HepG2 (cell line): Measurements from ENCODE around the gene LRP5. TPM values are rescaled to one million over a fixed set of nuclear protein-coding genes. Genes with fewer than 3 reads are reported as not detected.

Experiments used
- ATAC-seq: fragments of 200-7000 bp; cut with Tn5 transposase; 3 replicates; pipeline ENCODE4 v1.9.1; 2020; ENCODE audit warnings: mild to moderate bottlenecking, moderate library complexity
- BruUV-seq: library from RNA; stranded (reverse); fragments of 400-500 nt; replicated peaks from 2 replicates; lab custom pipeline; 2021; lab: Mats Ljungman, UMichigan
- CTCF ChIA-PET: fragments of 300-600 bp; formaldehyde crosslinking; extraction: SDS; loops from one replicate; lab custom pipeline; 2021; ENCODE audit warnings: low total read pairs, inconsistent platforms, low intra/inter-chr PET ratio; lab: Yijun Ruan, JAX
- POLR2A ChIA-PET: fragments of 350-600 bp; sonication (Branson Sonifier 250); formaldehyde crosslinking; loops from one replicate; lab custom pipeline; 2020; ENCODE audit warnings: antibody characterized with exemption, inconsistent platforms; lab: Yijun Ruan, JAX
- DNase-seq: peaks from one replicate; pipeline ENCODE4 v3.0.0-alpha.2; 2015; ENCODE audit warnings: low spot score
- FAIRE-seq: peaks from 3 replicates; lab custom pipeline; 2011; peaks lifted over from hg19 to GRCh38; lab: Jason Lieb, UNC
- H2AFZ ChIP-seq: one replicate; pipeline ENCODE4 v1.6.1; 2011; ENCODE audit warnings: low read length, inconsistent platforms
- H3K27ac ChIP-seq: fragments of 300-600 bp; 3 replicates; pipeline ENCODE4 v1.8.0; 2011; ENCODE audit warnings: mixed run types, mild to moderate bottlenecking, mixed read lengths, low read length, inconsistent platforms; ENCODE audit not compliant: insufficient read depth; ENCODE audit errors: extremely low read length
- H3K27me3 ChIP-seq, 2 experiments: fragments of 200-600 bp in 1 of 2; 2 replicates in 1 of 2; 3 replicates in 1 of 2; pipeline versions ENCODE4 v1.6.0 to v1.8.0; 2011; ENCODE audit warnings: low read length in 2 of 2, mild to moderate bottlenecking in 2 of 2, moderate library complexity in 2 of 2, inconsistent platforms in 1 of 2; ENCODE audit not compliant: insufficient read depth in 2 of 2, control insufficient read depth in 1 of 2
- H3K36me3 ChIP-seq, 2 experiments: fragments of 200-600 bp in 1 of 2; replicated peaks in 1 of 2; 2 replicates in 1 of 2; 3 replicates in 1 of 2; pipeline versions ENCODE4 v1.5.1 to v1.8.0; 2011; ENCODE audit warnings: low read length in 2 of 2, inconsistent platforms in 1 of 2; ENCODE audit not compliant: insufficient read depth in 2 of 2, control insufficient read depth in 1 of 2
- H3K4me1 ChIP-seq: 2 replicates; pipeline ENCODE4 v1.5.1; 2012; ENCODE audit warnings: low read length, inconsistent platforms; ENCODE audit not compliant: insufficient read depth
- H3K4me2 ChIP-seq: 2 replicates; pipeline ENCODE4 v1.6.0; 2011; ENCODE audit warnings: low read depth, low read length, inconsistent platforms
- H3K4me3 ChIP-seq, 3 experiments: fragments of 200-600 bp in 1 of 3; sonication (generic), shearing (Covaris generic) in 1 of 3; replicated peaks in 1 of 3; 2 replicates each; pipeline ENCODE4 v1.5.1; 2011 to 2016; ENCODE audit warnings: low read length in 3 of 3, inconsistent platforms in 2 of 3, low read depth in 2 of 3, mild to moderate bottlenecking in 2 of 3, control low read depth in 1 of 3, mixed read lengths in 1 of 3; ENCODE audit not compliant: insufficient read depth in 1 of 3
- H3K79me2 ChIP-seq: one replicate; pipeline ENCODE4 v1.6.1; 2011; ENCODE audit warnings: low read length, inconsistent platforms; ENCODE audit not compliant: insufficient read depth
- H3K9ac ChIP-seq: 2 replicates; pipeline ENCODE4 v1.6.0; 2011; ENCODE audit warnings: mild to moderate bottlenecking, low read depth, low read length, inconsistent platforms; ENCODE audit not compliant: insufficient read depth
- H3K9me3 ChIP-seq: 2 replicates; pipeline ENCODE4 v1.5.1; 2012; ENCODE audit warnings: mild to moderate bottlenecking, low read length
- H4K20me1 ChIP-seq: 2 replicates; pipeline ENCODE4 v1.6.0; 2011; ENCODE audit warnings: inconsistent platforms, mild to moderate bottlenecking, low read length, moderate library complexity; ENCODE audit not compliant: insufficient read depth
- MIER3 ChIP-seq: IDR thresholded peaks from 2 replicates; pipeline ENCODE4 v1.6.1; 2016; ENCODE audit warnings: missing compliant biosample characterization, borderline replicate concordance
- NCOA2 ChIP-seq: sonication (generic); formaldehyde crosslinking; IDR thresholded peaks from 2 replicates; pipeline ENCODE4 v1.8.0; 2022; ENCODE audit warnings: inconsistent platforms
- ZNF367 ChIP-seq: sonication (generic); formaldehyde crosslinking; IDR thresholded peaks from 2 replicates; pipeline ENCODE4 v1.4.0; 2020; ENCODE audit warnings: missing genetic modification reagents, borderline replicate concordance
- ZNF446 ChIP-seq: sonication (generic); formaldehyde crosslinking; IDR thresholded peaks from 2 replicates; pipeline ENCODE4 v1.5.0; 2020; ENCODE audit warnings: mild to moderate bottlenecking, missing genetic modification reagents
- WGBS: methylation state at CpG from one replicate; pipeline ENCODE4 v1.1.6; 2017; ENCODE audit warnings: low lambda C conversion rate; 5-methylcytosine and 5-hydroxymethylcytosine counted together
- in situ Hi-C: cut with HindIII; loops from 2 replicates; pipeline ENCODE4 v1.10.0; 2017; ENCODE audit warnings: low pct_unique_long_range_greater_than_20kb; ENCODE audit not compliant: extremely low pct_ligation_motif_present
- intact Hi-C: fragments of 100-400 bp; cut with micrococcal nuclease; formaldehyde crosslinking; loops from one replicate; pipeline ENCODE4 v1.10.0; 2022; ENCODE audit not compliant: unreplicated experiment
- polyA plus RNA-seq, 8 experiments: library from polyadenylated mRNA; depleted of rRNA in 3 of 8; stranded (reverse) in 7 of 8; unstranded in 1 of 8; fragments of >200 nt; fragmentation: Illumina TruSeq in 4 of 8; extraction: Trizol in 4 of 8; gene quantifications; 2 replicates each; pipeline versions ENCODE4 v1.2.1 to v1.2.3, GENCODE V29; 2011 to 2016; ENCODE audit warnings: low read depth in 4 of 8, missing spikeins in 1 of 8, mixed read lengths in 1 of 8; ENCODE audit not compliant: insufficient read depth in 1 of 8
- total RNA-seq, 5 experiments: library from RNA; depleted of rRNA; stranded (reverse); fragments of >200 nt; fragmentation: Illumina TruSeq; extraction: Trizol; gene quantifications; 2 replicates each; pipeline ENCODE4 v1.2.3, GENCODE V29; 2016; ENCODE audit warnings: low read depth in 1 of 5
- TF ChIP-seq, protein P1 (sequence below): sonication (generic); formaldehyde crosslinking; IDR thresholded peaks from 2 replicates; pipeline ENCODE4 v1.4.0; 2020; ENCODE audit warnings: missing genetic modification reagents, borderline replicate concordance

LRP5 gene
- total and polyA plus RNA-seq, 2 of the 13 experiments (the other 11 are each of a cell fraction or from before 2014, with no cell fraction given) = 40.4 to 64.0 TPM

DNA sequence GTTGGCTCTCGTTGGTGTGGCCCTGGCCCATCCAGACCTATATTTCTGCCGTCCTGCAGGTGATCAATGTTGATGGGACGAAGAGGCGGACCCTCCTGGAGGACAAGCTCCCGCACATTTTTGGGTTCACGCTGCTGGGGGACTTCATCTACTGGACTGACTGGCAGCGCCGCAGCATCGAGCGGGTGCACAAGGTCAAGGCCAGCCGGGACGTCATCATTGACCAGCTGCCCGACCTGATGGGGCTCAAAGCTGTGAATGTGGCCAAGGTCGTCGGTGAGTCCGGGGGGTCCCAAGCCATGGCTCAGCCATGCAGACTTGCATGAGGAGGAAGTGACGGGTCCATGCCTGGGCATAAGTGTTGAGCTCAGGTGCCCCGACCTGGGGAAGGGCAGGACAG, 91.0 kb downstream of the LRP5 start:
- peaks cover 5% of the 10 kb centered on the region for H3K79me2 ChIP-seq
- no peak overlapping the region for H3K9ac ChIP-seq
- CTCF ChIA-PET = no interaction called here
- no peak overlapping the region for H2AFZ ChIP-seq
- no peak for FAIRE-seq
- intact Hi-C loops = no loop called here
- 94% methylated on average over 12 of the region's 18 CpGs for WGBS
- no peaks in the 10 kb centered on the region for H3K27me3 ChIP-seq
- TF ChIP-seq ZNF446 (no peak), MIER3 (CRISPR knock-in tag) (no peak), ZNF367 (CRISPR knock-in tag) (no peak), NCOA2 (CRISPR knock-in tag) (no peak)
- TF ChIP-seq, protein P1, sequence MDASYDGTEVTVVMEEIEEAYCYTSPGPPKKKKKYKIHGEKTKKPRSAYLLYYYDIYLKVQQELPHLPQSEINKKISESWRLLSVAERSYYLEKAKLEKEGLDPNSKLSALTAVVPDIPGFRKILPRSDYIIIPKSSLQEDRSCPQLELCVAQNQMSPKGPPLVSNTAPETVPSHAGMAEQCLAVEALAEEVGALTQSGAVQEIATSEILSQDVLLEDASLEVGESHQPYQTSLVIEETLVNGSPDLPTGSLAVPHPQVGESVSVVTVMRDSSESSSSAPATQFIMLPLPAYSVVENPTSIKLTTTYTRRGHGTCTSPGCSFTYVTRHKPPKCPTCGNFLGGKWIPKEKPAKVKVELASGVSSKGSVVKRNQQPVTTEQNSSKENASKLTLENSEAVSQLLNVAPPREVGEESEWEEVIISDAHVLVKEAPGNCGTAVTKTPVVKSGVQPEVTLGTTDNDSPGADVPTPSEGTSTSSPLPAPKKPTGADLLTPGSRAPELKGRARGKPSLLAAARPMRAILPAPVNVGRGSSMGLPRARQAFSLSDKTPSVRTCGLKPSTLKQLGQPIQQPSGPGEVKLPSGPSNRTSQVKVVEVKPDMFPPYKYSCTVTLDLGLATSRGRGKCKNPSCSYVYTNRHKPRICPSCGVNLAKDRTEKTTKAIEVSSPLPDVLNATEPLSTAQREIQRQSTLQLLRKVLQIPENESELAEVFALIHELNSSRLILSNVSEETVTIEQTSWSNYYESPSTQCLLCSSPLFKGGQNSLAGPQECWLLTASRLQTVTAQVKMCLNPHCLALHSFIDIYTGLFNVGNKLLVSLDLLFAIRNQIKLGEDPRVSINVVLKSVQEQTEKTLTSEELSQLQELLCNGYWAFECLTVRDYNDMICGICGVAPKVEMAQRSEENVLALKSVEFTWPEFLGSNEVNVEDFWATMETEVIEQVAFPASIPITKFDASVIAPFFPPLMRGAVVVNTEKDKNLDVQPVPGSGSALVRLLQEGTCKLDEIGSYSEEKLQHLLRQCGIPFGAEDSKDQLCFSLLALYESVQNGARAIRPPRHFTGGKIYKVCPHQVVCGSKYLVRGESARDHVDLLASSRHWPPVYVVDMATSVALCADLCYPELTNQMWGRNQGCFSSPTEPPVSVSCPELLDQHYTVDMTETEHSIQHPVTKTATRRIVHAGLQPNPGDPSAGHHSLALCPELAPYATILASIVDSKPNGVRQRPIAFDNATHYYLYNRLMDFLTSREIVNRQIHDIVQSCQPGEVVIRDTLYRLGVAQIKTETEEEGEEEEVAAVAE (CRISPR knock-in tag) = no peak
- TF ChIP-seq, all 625 proteins: peak for 0
- Histone ChIP-seq H3K4me3 (no peak overlapping the region), H3K4me1 (peaks cover 19% of the 10 kb centered on the region), H3K9me3 (no peaks in the 10 kb centered on the region), H3K36me3 (peaks cover 32 to 62% of the 10 kb centered on the region in 2 experiments; a peak in 4 of 5 replicates), H3K4me2 (no peak overlapping the region), H4K20me1 (no peaks in the 10 kb centered on the region), H3K27ac (no peak overlapping the region)
- ATAC-seq = no peak
- in situ Hi-C loops = no loop called here
- BruUV-seq = no TSS peak
- POLR2A ChIA-PET = no interaction called here
- no peak for DNase-seq
